ENCODE results near the gene TMC7. TPM values are rescaled to one million over a fixed set of nuclear protein-coding genes. Genes with fewer than 3 reads are reported as not detected.

TMC7 gene
- total and polyA plus RNA-seq, 2 experiments from 2014 or later = 5.7 to 6.5 TPM

DNA sequence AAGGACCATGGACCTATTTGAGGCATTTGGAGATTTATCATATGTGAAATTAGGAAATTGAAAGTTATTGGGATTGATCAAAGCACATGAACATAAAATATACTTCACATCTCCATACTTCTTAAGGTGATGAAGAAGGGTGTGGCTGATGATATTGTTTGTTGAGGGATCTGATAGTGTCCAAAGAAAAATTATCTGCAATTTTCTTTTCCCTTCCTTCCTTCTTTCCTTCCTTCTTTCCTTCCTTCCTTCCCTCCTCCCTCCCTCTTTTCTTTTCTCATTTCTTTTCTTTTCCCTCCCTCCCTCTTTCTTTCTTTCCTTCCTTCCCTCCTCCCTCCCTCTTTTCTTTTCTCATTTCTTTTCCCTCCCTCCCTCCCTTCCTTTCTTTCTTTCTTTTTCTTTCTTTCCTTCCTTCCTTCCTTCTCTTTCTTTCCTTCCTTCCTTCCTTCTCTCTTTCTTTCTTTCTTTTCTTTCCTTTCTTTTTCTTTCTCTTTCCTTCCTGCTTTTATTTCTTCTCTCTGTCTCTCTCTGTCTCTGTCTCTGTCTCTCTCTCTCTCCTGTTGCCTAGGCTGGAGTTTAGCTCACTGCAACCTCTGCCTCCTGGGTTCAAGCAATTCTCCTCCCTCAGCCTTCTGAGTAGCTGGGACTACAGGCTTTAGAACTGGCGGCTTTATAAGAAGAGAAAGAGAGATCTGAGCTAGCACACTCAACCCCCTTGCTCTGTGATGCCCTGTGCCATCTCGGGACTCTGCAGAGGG is 109.1 kb downstream of the TMC7 start:
- no peaks in the 10 kb centered on the region for H3K36me3 ChIP-seq (replicated peaks; ENCODE audit: insufficient read depth, low read depth)
- no peaks in the 10 kb centered on the region for H4K20me1 ChIP-seq (ENCODE audit: insufficient read depth, poor library complexity, severe bottlenecking)
- peaks cover 11% of the 10 kb centered on the region for H3K4me1 ChIP-seq (ENCODE audit: insufficient read depth)
- no peaks in the 10 kb centered on the region for H3K79me2 ChIP-seq
- no peaks in the 10 kb centered on the region for H3K9me2 ChIP-seq (replicated peaks; ENCODE audit: insufficient read depth)
- H3K4me2 ChIP-seq = no peak overlapping the region
- H2AFZ ChIP-seq = no peak overlapping the region
- DNase-seq (ENCODE audit: low spot score) = no peak
- no peak overlapping the region for H3K4me3 ChIP-seq
- no peak overlapping the region for H3K27ac ChIP-seq
- no peaks in the 10 kb centered on the region for H3K9me3 ChIP-seq (ENCODE audit: low read depth)
- 83% methylated on average over 2 of the region's 2 CpGs for WGBS (ENCODE audit: low lambda C conversion rate, missing lambda C conversion rate)
- H3K27me3 ChIP-seq = no peaks in the 10 kb centered on the region
- no peak for TF ChIP-seq EZH2phosphoT487 (IDR thresholded peaks at IDR 0.05; ENCODE audit: low read depth, severe bottlenecking, unreplicated experiment)
- no peak for TF ChIP-seq EZH2 (IDR thresholded peaks at IDR 0.05; ENCODE audit: borderline replicate concordance)
- TF ChIP-seq, protein P1, sequence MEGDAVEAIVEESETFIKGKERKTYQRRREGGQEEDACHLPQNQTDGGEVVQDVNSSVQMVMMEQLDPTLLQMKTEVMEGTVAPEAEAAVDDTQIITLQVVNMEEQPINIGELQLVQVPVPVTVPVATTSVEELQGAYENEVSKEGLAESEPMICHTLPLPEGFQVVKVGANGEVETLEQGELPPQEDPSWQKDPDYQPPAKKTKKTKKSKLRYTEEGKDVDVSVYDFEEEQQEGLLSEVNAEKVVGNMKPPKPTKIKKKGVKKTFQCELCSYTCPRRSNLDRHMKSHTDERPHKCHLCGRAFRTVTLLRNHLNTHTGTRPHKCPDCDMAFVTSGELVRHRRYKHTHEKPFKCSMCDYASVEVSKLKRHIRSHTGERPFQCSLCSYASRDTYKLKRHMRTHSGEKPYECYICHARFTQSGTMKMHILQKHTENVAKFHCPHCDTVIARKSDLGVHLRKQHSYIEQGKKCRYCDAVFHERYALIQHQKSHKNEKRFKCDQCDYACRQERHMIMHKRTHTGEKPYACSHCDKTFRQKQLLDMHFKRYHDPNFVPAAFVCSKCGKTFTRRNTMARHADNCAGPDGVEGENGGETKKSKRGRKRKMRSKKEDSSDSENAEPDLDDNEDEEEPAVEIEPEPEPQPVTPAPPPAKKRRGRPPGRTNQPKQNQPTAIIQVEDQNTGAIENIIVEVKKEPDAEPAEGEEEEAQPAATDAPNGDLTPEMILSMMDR (IDR thresholded peaks at IDR 0.05; ENCODE audit: poor library complexity) = no peak

DNA sequence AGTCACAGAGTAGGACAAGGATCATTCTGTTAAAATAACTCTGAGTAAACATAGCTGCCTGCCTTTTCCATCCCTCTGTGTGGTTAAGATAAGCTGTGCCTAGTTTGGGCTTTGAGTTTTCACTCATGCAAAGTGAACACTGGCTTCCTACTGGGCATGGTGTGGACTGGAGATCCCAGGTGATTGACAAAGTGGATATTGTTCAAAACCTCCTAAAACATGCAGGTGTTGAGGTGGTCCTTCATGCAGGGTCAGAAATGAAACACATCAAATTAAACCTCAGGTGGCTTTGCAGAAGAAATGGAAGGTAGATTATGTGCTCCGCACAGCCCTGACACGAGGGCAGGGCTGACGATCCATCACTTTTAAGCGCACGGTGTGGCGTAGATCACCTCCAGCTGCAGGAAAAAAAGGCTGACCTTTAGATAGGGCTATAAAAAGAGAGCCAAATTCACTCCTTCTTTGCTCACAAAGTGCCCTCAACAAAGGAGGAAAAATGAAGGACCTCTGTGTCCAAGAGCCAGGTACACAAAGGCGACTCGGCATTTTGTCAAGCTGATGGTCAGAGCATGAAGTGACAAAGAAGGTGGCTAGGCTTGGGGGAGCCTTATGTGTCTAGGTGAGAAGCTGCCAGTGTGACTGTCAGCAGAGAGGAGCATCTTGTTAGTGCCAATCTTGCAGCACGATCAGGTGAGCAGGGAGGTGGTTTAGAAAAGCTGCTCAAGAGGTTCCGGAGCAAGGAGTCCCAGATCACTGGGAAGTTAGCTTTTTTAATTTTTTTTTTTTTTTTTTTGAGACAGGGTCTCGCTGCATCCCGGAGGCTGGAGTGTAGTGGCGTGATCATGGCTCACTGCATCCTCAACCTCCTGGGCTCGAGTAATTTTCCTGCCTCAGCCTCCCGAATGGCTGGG is 110.2 kb downstream of the TMC7 start:
- Histone ChIP-seq H3K4me1 (ENCODE audit: insufficient read depth) (peaks cover 11% of the 10 kb centered on the region), H3K79me2 (no peaks in the 10 kb centered on the region), H3K27ac (no peak overlapping the region), H2AFZ (no peak overlapping the region), H3K27me3 (no peaks in the 10 kb centered on the region), H3K9me2 (replicated peaks; ENCODE audit: insufficient read depth) (no peaks in the 10 kb centered on the region), H4K20me1 (ENCODE audit: insufficient read depth, poor library complexity, severe bottlenecking) (no peaks in the 10 kb centered on the region), H3K9me3 (ENCODE audit: low read depth) (no peaks in the 10 kb centered on the region), H3K4me2 (no peak overlapping the region), H3K4me3 (no peak overlapping the region), H3K36me3 (replicated peaks; ENCODE audit: insufficient read depth, low read depth) (no peaks in the 10 kb centered on the region)
- TF ChIP-seq EZH2phosphoT487 (IDR thresholded peaks at IDR 0.05; ENCODE audit: low read depth, severe bottlenecking, unreplicated experiment) = no peak
- no peak for DNase-seq (ENCODE audit: low spot score)
- WGBS (ENCODE audit: low lambda C conversion rate, missing lambda C conversion rate) = 78% methylated on average over 15 of the region's 15 CpGs

DNA sequence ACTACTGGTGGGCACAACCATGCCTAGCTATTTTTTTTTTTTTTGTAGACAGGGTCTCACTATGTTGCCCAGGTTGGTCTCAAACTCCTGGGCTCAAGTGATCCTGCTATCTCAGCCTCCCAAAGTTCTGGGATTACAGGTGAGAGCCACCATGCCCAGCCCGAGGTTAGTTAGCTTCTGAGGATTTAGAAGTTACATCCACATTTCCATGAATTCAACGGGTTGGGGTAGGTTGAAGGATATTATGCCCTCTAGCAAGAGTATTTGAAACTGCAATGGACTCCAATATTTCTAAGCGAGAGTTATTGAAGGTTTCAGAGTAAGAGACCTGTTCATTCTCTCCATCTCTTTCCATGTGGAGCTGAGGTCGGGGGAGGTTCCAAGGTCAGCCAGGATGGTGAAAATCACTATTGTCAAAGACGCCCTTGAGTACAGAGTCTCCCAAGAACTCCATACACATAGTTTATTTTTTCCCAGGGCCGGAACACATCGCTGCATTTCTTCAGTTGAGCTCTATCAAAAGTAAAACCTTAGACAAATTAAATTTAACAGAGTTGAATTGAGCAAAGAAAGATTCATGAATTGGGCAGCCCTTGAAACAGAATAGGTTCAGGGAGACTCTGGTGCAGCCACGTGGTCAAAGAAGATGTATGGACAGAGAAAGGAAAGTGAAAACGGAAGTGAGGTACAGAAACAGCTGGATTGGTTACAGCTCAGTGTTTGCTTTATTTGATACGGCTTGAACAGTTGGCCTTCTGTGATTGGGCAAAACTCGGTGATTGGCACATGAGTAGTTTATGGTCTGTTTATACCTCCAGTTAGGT is 111.0 kb downstream of the TMC7 start:
- Histone ChIP-seq H3K79me2 (no peaks in the 10 kb centered on the region), H3K4me2 (no peak overlapping the region)
- no peak for DNase-seq (ENCODE audit: low spot score)

More for the DNA sequence above, 111.0 kb downstream of the TMC7 start:
- H2AFZ ChIP-seq = no peak overlapping the region
- H4K20me1 ChIP-seq (ENCODE audit: insufficient read depth, poor library complexity, severe bottlenecking) = no peaks in the 10 kb centered on the region
- H3K9me2 ChIP-seq (replicated peaks; ENCODE audit: insufficient read depth) = no peaks in the 10 kb centered on the region
- TF ChIP-seq, protein P1 (IDR thresholded peaks at IDR 0.05; ENCODE audit: poor library complexity) = peak; percentile 2
- TF ChIP-seq EZH2phosphoT487 (IDR thresholded peaks at IDR 0.05; ENCODE audit: low read depth, severe bottlenecking, unreplicated experiment) (no peak), EZH2 (IDR thresholded peaks at IDR 0.05; ENCODE audit: borderline replicate concordance) (no peak)
- no peaks in the 10 kb centered on the region for H3K27me3 ChIP-seq
- H3K27ac ChIP-seq = no peak overlapping the region
- H3K9me3 ChIP-seq (ENCODE audit: low read depth) = no peaks in the 10 kb centered on the region
- H3K4me1 ChIP-seq (ENCODE audit: insufficient read depth) = peaks cover 11% of the 10 kb centered on the region
- H3K4me3 ChIP-seq = no peak overlapping the region
- WGBS (ENCODE audit: low lambda C conversion rate, missing lambda C conversion rate) = 87% methylated on average over 11 of the region's 11 CpGs
- no peaks in the 10 kb centered on the region for H3K36me3 ChIP-seq (replicated peaks; ENCODE audit: insufficient read depth, low read depth)

Measured in hepatocyte (in vitro differentiated cells).